RWPE1 (cell line): Measurements from ENCODE around the gene ATP8A2.

Experiments
- CTCF ChIA-PET: fragments of 350-600 bp; sonication (Branson Sonifier 250); formaldehyde crosslinking; extraction: SDS; loops from one replicate; lab custom pipeline; 2021; lab: Yijun Ruan, JAX
- POLR2A ChIA-PET: fragments of 400-600 bp; formaldehyde crosslinking; extraction: SDS; loops from one replicate; lab custom pipeline; 2020; ENCODE audit warnings: antibody characterized with exemption; ENCODE audit not compliant: low non-redundant PET; lab: Yijun Ruan, JAX
- DNase-seq: peaks from one replicate; pipeline ENCODE4 v3.0.0; 2012; ENCODE audit warnings: low spot score
- H3K27ac ChIP-seq: fragments of 450-650 bp; 2 replicates; pipeline ENCODE4 v1.5.1; 2017
- CTCF ChIP-seq: fragments of 450-650 bp; conservative IDR thresholded peaks from 2 replicates; pipeline ENCODE4 v1.5.1; 2017; ENCODE audit warnings: low read depth, mild to moderate bottlenecking

The ATP8A2 gene

DNA sequence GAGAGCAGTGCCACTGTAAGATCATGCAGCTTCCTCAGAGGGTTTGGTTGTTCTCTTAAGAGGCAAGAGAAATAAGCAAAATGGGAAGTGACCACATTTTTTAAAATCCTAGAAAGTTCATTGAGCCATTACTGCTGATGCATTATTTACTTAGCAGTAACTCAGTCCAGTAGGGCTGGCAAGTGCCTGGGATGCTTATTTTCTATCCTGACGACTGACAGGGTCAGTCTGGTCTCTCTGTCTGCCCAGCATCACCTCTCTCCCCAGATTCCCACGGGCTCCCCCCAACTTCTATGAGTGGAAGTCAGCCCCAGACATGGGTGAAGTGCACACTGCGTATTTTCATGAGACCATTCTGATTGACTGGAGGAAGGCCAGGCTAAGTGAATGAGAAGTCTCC, 669.7 kb downstream of the ATP8A2 start:
- no peak overlapping the region for H3K27ac ChIP-seq
- ChIA-PET CTCF (interaction anchor here (0.6 kb wide), 1 partner anchor 1788 kb away, joined by 3 read pairs; no protein-coding TSS in a partner anchor), POLR2A (no interaction called here)
- no peak for DNase-seq
- TF ChIP-seq CTCF, result no peak

GRCh38 chr13:26042785-26043184, 671.0 kb downstream of the ATP8A2 start:
- no peak for TF ChIP-seq CTCF
- POLR2A ChIA-PET, result no interaction called here
- no peak overlapping the region for H3K27ac ChIP-seq
- DNase-seq, result no peak
- CTCF ChIA-PET, result no interaction called here

DNA sequence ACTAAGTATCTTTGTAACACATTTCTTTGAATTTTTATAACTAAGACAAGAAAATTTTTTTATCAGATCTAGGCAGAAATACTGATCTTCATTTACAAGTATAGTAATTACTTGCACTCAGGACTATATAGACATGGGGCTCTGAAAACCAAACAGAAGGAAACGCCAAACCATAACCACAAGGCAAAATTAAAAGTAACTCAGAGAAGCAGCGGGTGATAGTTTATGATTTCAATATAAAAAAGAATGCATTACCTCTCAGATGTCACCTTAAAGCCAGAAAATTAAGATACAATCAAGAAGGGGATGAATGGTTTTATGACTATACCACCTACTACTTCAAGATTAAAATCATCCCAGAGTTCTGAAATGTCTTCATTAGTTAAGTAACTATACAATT, 673.4 kb downstream of the ATP8A2 start:
- TF ChIP-seq CTCF, result no peak
- no peak overlapping the region for H3K27ac ChIP-seq
- DNase-seq, result no peak
- CTCF ChIA-PET, result no interaction called here
- POLR2A ChIA-PET, result no interaction called here

DNA sequence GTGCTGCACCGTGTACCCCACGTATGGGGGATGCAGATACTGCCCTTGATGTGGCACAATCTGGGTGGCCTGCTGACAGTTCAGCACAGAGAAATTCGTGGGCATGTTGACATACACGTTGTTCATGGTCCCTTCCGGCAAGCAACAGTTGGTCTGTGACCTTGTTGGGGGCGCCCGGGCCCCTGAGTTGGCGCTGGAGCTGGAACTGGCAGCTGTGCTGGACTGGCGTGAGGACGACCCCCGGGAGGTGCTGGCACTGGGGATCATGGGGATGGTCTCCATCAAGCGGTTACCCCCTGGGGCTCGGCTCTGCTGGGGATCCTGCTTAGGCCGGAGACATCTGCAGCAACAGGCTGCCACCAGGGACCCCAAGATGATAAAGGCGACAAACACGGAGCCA, 674.9 kb downstream of the ATP8A2 start:
- TF ChIP-seq CTCF, result no peak
- POLR2A ChIA-PET, result no interaction called here
- no peak overlapping the region for H3K27ac ChIP-seq
- DNase-seq, result no peak
- CTCF ChIA-PET, result no interaction called here

- ChIA-PET POLR2A (no interaction called here), CTCF (no interaction called here)
- H3K27ac ChIP-seq, result no peak overlapping the region
- DNase-seq, result no peak
- no peak for TF ChIP-seq CTCF
Measured at GRCh38 chr13:26047040-26047439, 675.3 kb downstream of the ATP8A2 start.

GRCh38 chr13:26048741-26049140, 677.0 kb downstream of the ATP8A2 start:
- DNase-seq, result no peak
- no peak for TF ChIP-seq CTCF
- no peak overlapping the region for H3K27ac ChIP-seq
- ChIA-PET CTCF (interaction anchor here (0.7 kb wide), 1 partner anchor 301 kb away, joined by 3 read pairs; no protein-coding TSS in a partner anchor), POLR2A (no interaction called here)
